GM23338 (cell line): ENCODE data around the gene HDC. TPM values are rescaled to one million over a fixed set of nuclear protein-coding genes. Genes with fewer than 3 reads are reported as not detected.

Experiments
- ATAC-seq: fragments of 200-7000 bp; cut with Tn5 transposase; 3 replicates; pipeline ENCODE4 v1.9.1; 2020
- DNase-seq: peaks from one replicate; pipeline ENCODE4 v3.0.0-alpha.2; 2015; ENCODE audit warnings: low spot score
- H2AFZ ChIP-seq: fragments of 200-600 bp; sonication (generic); 2 replicates; pipeline ENCODE4 v1.8.0; 2016; ENCODE audit warnings: antibody characterized with exemption, mild to moderate bottlenecking, moderate library complexity
- H3F3A ChIP-seq: fragments of 200-600 bp; sonication (generic); replicated peaks from 2 replicates; pipeline ENCODE4 v1.8.0; 2017; ENCODE audit warnings: antibody characterized with exemption, mixed run types, low read depth
- H3K27ac ChIP-seq: fragments of 200-600 bp; sonication (generic); 2 replicates; pipeline ENCODE4 v1.6.1; 2016; ENCODE audit warnings: low read depth
- H3K27me3 ChIP-seq: fragments of 200-600 bp; sonication (generic); 2 replicates; pipeline ENCODE4 v1.8.0; 2016; ENCODE audit warnings: mild to moderate bottlenecking, mixed run types, moderate library complexity; ENCODE audit not compliant: insufficient read depth
- H3K36me3 ChIP-seq: fragments of 200-600 bp; sonication (generic); 2 replicates; pipeline ENCODE4 v1.8.0; 2016; ENCODE audit warnings: mild to moderate bottlenecking; ENCODE audit not compliant: insufficient read depth
- H3K4me1 ChIP-seq: fragments of 200-600 bp; sonication (generic); 2 replicates; pipeline ENCODE4 v1.8.0; 2016; ENCODE audit warnings: mild to moderate bottlenecking, moderate library complexity; ENCODE audit not compliant: insufficient read depth
- H3K4me2 ChIP-seq: fragments of 200-600 bp; sonication (generic); 2 replicates; pipeline ENCODE4 v1.7.1; 2017; ENCODE audit warnings: mixed run types
- H3K4me3 ChIP-seq: fragments of 200-600 bp; sonication (generic); 2 replicates; pipeline ENCODE4 v1.6.1; 2016; ENCODE audit warnings: mixed run types
- H3K79me2 ChIP-seq: fragments of 200-600 bp; sonication (generic); replicated peaks from 2 replicates; pipeline ENCODE4 v1.8.0; 2017; ENCODE audit warnings: mild to moderate bottlenecking; ENCODE audit not compliant: insufficient read depth
- H3K9me2 ChIP-seq: fragments of 200-600 bp; sonication (generic); 2 replicates; pipeline ENCODE4 v1.8.0; 2017; ENCODE audit not compliant: insufficient read depth
- H4K20me1 ChIP-seq: fragments of 200-600 bp; sonication (generic); replicated peaks from 2 replicates; pipeline ENCODE4 v1.8.0; 2017; ENCODE audit warnings: mild to moderate bottlenecking; ENCODE audit not compliant: insufficient read depth
- H3K27ac Mint-ChIP-seq: 2 replicates; pipeline ENCODE4 v1.8.0; 2020; ENCODE audit warnings: inconsistent platforms, mild to moderate bottlenecking, moderate library complexity, mixed read lengths
- H3K27me3 Mint-ChIP-seq: 3 replicates; pipeline ENCODE4 v1.8.0; 2022; ENCODE audit warnings: low read depth, mild to moderate bottlenecking, moderate library complexity, mixed read lengths, inconsistent platforms; ENCODE audit not compliant: insufficient read depth, poor library complexity
- H3K36me3 Mint-ChIP-seq: 3 replicates; pipeline ENCODE4 v1.8.0; 2021; ENCODE audit warnings: low read depth, mild to moderate bottlenecking, inconsistent platforms, moderate library complexity, mixed read lengths
- H3K4me1 Mint-ChIP-seq: 3 replicates; pipeline ENCODE4 v1.8.0; 2020; ENCODE audit warnings: mild to moderate bottlenecking, inconsistent platforms, mixed read lengths
- H3K4me3 Mint-ChIP-seq: 3 replicates; pipeline ENCODE4 v1.8.0; 2021; ENCODE audit warnings: moderate library complexity, mild to moderate bottlenecking, inconsistent platforms, mixed read lengths
- H3K9me3 Mint-ChIP-seq: 3 replicates; pipeline ENCODE4 v1.8.0; 2020; ENCODE audit warnings: moderate library complexity, mild to moderate bottlenecking, inconsistent platforms, mixed read lengths
- CREB1 ChIP-seq: fragments of 250-450 bp; sonication (Bioruptor Pico); IDR thresholded peaks from 2 replicates; pipeline ENCODE4 v1.5.0; 2020; ENCODE audit warnings: low read depth, mild to moderate bottlenecking, moderate library complexity
- CTCF ChIP-seq, 2 experiments: fragments of 200-600 bp in 1 of 2; sonication (generic) in 1 of 2; conservative IDR thresholded peaks; 2 replicates each; pipeline versions ENCODE4 v1.5.1 to v1.6.1; 2016 to 2017; ENCODE audit warnings: antibody characterized with exemption in 2 of 2, low read depth in 2 of 2, mild to moderate bottlenecking in 2 of 2, moderate library complexity in 1 of 2
- ETS1 ChIP-seq: IDR thresholded peaks from 2 replicates; pipeline ENCODE4 v1.6.1; 2016; ENCODE audit warnings: antibody characterized with exemption
- EZH2 ChIP-seq: fragments of 200-600 bp; sonication (generic); IDR thresholded peaks from one replicate; pipeline ENCODE4 v1.8.0; 2017; ENCODE audit warnings: antibody characterized with exemption, mild to moderate bottlenecking, low read depth; ENCODE audit not compliant: unreplicated experiment
- EZH2phosphoT487 ChIP-seq: fragments of 200-600 bp; sonication (generic); IDR thresholded peaks from one replicate; pipeline ENCODE4 v1.8.1; 2018; ENCODE audit warnings: antibody characterized with exemption; ENCODE audit not compliant: unreplicated experiment
- JUNB ChIP-seq: IDR thresholded peaks from one replicate; pipeline ENCODE4 v1.6.1; 2016; ENCODE audit warnings: antibody characterized with exemption; ENCODE audit not compliant: unreplicated experiment
- NANOG ChIP-seq: IDR thresholded peaks from 2 replicates; pipeline ENCODE4 v1.6.1; 2016; ENCODE audit warnings: antibody characterized with exemption, borderline replicate concordance
- POLR2AphosphoS5 ChIP-seq: IDR thresholded peaks from 2 replicates; pipeline ENCODE4 v1.6.1; 2016; ENCODE audit warnings: antibody characterized with exemption, low read depth
- STAT1 ChIP-seq: IDR thresholded peaks from one replicate; pipeline ENCODE4 v1.6.1; 2016; ENCODE audit warnings: antibody characterized with exemption; ENCODE audit not compliant: unreplicated experiment
- ZNF114 ChIP-seq: fragments of 250-450 bp; sonication (Bioruptor Pico); IDR thresholded peaks from 2 replicates; pipeline ENCODE4 v1.5.0; 2020; ENCODE audit warnings: mild to moderate bottlenecking, moderate library complexity
- ZNF331 ChIP-seq: fragments of 250-450 bp; sonication (Bioruptor Pico); IDR thresholded peaks from 2 replicates; pipeline ENCODE4 v1.5.0; 2020; ENCODE audit warnings: low read depth, mild to moderate bottlenecking, moderate library complexity
- ZNF462 ChIP-seq: fragments of 250-450 bp; sonication (Bioruptor Pico); IDR thresholded peaks from 2 replicates; pipeline ENCODE4 v1.5.0; 2020; ENCODE audit warnings: mild to moderate bottlenecking, moderate library complexity
- polyA plus RNA-seq: library from polyadenylated mRNA; unstranded; fragments of >200 nt; fragmentation: Nextera tagmentation; extraction: Ambion mirVana; gene quantifications from 2 replicates; pipeline ENCODE4 v1.2.1, GENCODE V29; 2016
- total RNA-seq: library from RNA; depleted of rRNA; stranded (reverse); fragments of >200 nt; shearing (Covaris generic); gene quantifications from 2 replicates; pipeline ENCODE4 v1.2.3, GENCODE V29; 2014
- TF ChIP-seq, protein P1 (sequence below): IDR thresholded peaks from one replicate; pipeline ENCODE4 v1.6.1; 2018; ENCODE audit warnings: antibody characterized with exemption; ENCODE audit not compliant: unreplicated experiment

Gene HDC
- total and polyA plus RNA-seq, 2 experiments from 2014 or later = not detected

DNA sequence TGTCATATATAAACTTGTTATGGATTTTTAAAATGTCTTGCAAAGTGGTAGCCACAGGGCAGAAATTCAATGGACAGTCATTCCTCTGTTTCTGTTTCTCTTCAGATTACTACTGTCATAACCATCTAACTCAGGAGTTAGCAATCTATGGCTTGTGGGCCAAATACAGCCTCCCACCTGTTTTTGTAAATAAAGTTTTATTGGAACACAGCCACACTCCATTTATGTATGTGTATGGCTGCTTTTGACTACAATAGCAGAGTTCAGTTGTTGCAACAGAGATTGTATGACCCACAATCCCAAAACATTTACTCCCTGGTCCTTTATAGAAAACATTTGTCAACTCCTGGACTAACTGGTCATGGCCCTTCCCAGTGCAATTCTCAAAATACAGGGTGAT, 63.5 kb downstream of the HDC start:
- H3K27ac Mint-ChIP-seq = no peak overlapping the region
- H3K79me2 ChIP-seq = no peaks in the 10 kb centered on the region
- H3K4me2 ChIP-seq = no peak overlapping the region
- H3K36me3 ChIP-seq = no peaks in the 10 kb centered on the region
- ATAC-seq = no peak
- H3K9me2 ChIP-seq = no peaks in the 10 kb centered on the region
- H2AFZ ChIP-seq = no peak overlapping the region
- H3K27me3 Mint-ChIP-seq = no peaks in the 10 kb centered on the region
- no peaks in the 10 kb centered on the region for H3K27me3 ChIP-seq
- H3F3A ChIP-seq = no peaks in the 10 kb centered on the region
- TF ChIP-seq ZNF462 (CRISPR knock-in tag) (no peak), NANOG (no peak), ZNF114 (CRISPR knock-in tag) (no peak), ETS1 (no peak), POLR2AphosphoS5 (no peak), EZH2phosphoT487 (no peak), JUNB (no peak), EZH2 (no peak), CTCF (conservative IDR thresholded peaks at IDR 0.05; ENCODE audit: low read depth in 2 of 2) (no peak), STAT1 (no peak), ZNF331 (no peak), CREB1 (CRISPR knock-in tag) (no peak)
- TF ChIP-seq, protein P1, sequence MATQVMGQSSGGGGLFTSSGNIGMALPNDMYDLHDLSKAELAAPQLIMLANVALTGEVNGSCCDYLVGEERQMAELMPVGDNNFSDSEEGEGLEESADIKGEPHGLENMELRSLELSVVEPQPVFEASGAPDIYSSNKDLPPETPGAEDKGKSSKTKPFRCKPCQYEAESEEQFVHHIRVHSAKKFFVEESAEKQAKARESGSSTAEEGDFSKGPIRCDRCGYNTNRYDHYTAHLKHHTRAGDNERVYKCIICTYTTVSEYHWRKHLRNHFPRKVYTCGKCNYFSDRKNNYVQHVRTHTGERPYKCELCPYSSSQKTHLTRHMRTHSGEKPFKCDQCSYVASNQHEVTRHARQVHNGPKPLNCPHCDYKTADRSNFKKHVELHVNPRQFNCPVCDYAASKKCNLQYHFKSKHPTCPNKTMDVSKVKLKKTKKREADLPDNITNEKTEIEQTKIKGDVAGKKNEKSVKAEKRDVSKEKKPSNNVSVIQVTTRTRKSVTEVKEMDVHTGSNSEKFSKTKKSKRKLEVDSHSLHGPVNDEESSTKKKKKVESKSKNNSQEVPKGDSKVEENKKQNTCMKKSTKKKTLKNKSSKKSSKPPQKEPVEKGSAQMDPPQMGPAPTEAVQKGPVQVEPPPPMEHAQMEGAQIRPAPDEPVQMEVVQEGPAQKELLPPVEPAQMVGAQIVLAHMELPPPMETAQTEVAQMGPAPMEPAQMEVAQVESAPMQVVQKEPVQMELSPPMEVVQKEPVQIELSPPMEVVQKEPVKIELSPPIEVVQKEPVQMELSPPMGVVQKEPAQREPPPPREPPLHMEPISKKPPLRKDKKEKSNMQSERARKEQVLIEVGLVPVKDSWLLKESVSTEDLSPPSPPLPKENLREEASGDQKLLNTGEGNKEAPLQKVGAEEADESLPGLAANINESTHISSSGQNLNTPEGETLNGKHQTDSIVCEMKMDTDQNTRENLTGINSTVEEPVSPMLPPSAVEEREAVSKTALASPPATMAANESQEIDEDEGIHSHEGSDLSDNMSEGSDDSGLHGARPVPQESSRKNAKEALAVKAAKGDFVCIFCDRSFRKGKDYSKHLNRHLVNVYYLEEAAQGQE = no peak
- H4K20me1 ChIP-seq = no peaks in the 10 kb centered on the region
- H3K36me3 Mint-ChIP-seq = peaks cover 3% of the 10 kb centered on the region; the same call in 1 of the 3 replicates
- no peak overlapping the region for H3K4me3 Mint-ChIP-seq
- H3K4me1 Mint-ChIP-seq = no peaks in the 10 kb centered on the region
- no peaks in the 10 kb centered on the region for H3K4me1 ChIP-seq
- no peaks in the 10 kb centered on the region for H3K9me3 Mint-ChIP-seq
- no peak for DNase-seq
- no peak overlapping the region for H3K4me3 ChIP-seq
- H3K27ac ChIP-seq = no peak overlapping the region
